GM19099 (cell line): ENCODE measurements around the gene WDR75.

ENCODE experiments used
- POLR2A ChIP-seq: IDR thresholded peaks from 3 replicates; pipeline ENCODE4 v1.6.1; 2011; ENCODE audit warnings: low read depth; ENCODE audit not compliant: insufficient read length; ENCODE audit errors: extremely low read depth

WDR75 gene

DNA sequence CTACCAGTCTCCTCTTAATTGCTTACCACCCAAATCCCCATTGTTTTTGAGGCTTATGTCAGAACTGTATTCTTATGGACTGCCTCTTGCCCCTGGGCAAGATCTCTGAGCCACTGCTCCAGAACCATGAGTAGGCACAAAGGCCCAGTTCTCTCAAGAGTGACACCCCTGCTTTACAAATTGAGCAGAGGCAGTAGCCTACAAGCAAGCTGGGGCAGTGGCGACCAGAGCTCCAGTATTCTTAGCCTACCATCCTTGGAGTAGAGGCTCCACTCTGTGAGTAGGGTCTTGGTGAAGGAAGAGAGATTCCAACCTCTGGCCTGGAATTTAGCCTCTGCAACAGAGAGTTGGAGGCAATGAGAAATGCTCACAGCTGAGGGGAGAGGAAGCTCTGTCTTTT lies 36.5 kb downstream of the WDR75 start:
- TF ChIP-seq POLR2A, result no peak

DNA sequence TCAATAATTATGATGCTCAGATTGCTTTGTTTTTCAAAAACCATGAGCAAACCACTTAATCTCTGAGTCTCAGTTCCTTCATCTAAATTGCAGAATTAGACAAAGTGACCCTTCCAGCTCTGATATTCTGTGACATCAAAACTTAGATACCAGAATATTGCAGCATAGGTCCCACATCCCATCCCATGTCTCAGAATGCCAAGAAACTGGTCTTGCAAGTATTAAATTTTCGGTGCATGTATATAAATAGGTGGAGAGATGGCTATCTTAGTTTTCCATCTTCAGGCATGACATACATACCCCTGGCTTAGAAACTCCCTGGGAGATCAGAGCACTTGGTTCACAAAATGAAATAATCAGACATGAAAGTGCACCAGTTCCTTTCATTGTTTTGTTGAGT lies 39.8 kb downstream of the WDR75 start:
- no peak for TF ChIP-seq POLR2A

DNA sequence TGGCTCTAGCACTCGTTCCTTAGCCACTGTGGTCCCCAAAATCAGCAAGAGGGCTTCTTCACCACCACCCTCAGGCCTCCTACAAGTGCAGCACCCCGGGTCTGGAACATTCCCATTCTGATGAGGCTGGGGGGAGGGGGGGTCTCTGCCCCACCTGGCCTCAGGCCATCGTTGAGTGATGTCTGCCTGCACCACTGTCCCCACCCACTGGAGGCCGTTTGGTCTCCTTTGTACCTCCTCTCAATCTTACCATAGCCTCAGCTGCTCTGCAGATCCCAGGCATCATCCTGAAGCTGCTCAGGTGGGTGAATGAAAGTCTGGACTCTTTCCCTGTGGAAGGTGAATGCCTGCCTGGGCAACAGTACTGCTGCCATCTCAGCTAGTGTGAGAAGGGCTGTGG lies 42.3 kb downstream of the WDR75 start:
- TF ChIP-seq POLR2A, result no peak

DNA sequence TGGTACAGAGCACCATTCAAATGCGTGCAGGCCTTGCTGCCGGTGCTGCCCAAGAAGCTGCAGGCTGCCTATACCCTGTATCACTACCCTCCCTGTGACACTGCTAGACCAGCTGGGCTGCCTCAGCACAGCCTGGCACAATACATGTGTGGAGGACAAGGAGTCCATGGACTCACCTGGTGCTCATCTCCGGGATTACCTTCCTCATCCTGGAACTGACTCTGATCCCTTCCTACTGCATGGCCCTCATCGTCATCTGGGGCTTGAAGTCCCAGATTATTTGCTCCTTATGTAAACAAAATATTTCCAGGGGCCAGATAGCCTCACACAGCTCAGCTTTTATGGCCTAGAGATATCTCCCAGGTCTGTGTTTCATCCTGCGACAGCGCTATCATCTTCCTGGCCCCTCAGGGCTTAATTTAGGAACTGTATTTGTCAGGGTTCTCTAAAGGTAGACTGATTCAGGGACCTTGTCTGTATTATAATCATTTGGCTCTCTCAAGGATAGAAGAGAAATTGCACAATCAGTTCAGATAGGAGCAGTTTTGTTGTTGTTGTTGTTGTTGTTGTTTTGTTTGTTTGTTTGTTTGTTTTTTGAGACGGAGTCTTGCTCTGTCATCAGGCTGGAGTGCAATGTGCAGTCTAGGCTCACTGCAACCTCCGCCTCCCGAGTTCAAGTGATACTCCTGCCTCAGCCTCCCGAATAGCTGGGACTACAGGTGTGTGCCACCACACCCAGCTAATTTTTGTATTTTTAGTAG lies 42.9 kb downstream of the WDR75 start:
- TF ChIP-seq POLR2A, result no peak

DNA sequence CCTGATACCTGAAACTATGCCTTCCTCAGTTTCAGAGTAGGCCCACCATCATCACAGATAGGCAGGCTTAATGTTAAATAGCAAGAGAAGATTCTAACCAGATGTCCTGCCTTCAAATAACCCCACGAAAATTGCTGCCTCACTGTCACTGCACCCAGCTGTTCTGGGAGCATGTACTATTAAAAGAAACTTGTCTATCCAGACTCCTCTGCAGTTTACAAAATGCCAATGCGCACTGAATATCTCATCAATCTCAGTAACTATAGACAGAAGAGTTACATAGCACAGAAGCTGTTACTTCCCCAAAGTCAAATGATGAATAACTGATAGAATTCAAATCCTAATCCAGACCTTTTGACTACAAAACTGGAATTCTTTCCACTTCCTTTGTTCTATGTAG lies 43.9 kb downstream of the WDR75 start:
- TF ChIP-seq POLR2A, result no peak

DNA sequence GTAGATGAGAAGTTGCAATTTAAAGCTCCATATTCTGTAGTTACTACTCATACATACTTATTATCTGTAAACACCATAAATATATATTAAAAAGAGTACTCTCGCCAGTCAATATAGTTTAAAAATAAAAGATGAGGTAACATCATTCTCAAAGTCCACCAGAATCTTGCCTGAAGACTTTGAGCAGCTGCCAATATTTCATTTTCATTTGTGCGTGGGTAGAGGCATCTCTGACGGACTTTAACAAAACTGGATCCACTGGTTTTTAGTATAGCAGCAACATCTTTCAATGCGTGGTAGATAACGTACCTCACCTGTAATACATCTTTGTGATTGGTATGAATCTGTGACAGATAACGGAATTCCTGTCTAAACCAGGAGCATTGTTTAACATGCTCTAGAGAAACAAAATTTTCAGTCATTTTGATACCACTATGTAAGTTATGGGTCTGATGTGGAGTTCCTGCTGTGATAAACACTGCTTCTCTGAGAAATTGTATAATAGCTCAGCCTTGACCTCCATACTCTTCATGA lies 45.0 kb downstream of the WDR75 start:
- no peak for TF ChIP-seq POLR2A

DNA sequence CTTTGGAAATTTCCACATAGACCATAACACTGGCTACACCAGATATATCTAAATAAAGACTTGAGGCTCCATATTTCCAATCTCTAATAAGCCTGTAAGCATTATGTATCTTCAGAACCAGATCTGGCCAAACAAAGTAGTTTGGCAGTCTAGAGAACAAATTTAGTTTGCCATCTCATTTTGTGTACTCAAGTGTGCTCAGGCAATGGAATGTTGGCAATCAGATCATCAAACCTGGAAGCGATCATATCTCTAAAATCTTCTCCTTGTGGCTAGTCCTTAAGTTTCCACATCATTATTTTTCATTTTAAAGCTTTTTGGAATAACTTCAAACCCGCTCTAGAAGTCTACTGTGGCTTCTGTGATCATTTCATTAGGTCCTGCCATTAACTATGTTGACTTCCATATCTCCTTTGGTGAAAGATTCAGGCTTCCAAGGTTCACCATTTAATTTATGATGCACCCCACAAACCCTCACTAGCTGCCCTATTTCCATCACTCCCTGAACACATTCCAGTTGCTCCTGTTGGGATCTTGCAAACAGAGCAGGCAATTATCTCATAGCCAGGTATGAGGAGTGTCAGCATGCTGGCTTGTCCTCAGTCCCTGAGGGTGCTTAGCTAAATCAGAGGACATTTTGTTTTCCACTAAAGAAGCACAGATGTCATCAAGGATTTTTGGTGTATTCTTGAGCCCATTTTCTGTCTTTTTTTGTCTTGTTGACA lies 46.2 kb downstream of the WDR75 start:
- TF ChIP-seq POLR2A, result no peak

DNA sequence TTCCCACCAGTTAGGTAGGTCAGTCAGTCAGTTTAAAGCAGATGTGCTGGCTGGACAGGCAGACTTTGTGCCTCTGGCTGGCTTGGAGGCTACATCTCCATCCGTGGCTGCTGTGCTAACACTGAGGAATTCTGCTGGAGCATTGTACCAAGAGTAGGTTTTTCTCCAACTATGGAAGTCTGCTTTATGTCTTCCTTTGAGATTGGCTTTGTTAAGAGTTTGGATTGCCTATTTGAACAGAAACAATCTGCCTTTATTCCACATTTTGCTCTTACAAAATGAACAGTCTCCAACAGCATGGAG lies 46.7 kb downstream of the WDR75 start:
- no peak for TF ChIP-seq POLR2A

DNA sequence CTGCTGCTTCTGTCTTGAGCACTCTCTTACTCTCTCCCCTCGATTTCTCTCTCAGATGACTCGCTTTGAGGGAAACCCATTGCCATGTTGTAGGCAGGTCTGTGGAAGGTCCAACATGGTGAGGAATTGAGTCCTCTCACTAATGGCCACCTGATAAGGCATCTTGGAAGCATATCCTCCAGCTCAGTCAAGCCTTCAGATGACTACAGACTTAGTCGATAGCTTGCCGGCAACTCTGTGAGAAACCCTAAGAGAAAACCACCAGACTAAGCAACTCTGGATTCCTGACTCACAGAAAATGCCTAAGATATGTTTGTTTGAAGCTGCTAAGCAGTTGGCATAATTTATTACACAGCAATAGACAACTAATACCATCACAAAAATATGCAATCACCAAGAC lies 51.2 kb downstream of the WDR75 start:
- no peak for TF ChIP-seq POLR2A

DNA sequence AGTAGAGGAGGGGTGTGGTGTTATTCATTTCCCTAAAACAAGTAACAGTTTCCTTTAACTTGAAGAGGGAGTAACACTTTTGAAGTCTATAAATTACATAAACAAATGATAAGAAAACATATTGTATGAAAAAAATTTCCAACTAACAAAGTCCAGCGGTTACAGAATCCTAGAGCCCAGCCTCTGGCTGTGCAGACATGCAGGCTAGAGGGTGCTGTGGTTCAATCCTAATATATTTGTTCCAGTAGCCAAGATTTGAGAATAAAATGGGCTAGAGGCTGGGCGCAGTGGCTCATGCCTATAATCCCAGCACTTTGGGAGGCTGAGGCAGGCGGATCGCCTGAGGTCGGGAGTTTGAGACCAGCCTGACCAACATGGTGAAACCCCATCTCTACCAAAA lies 56.9 kb downstream of the WDR75 start:
- no peak for TF ChIP-seq POLR2A

DNA sequence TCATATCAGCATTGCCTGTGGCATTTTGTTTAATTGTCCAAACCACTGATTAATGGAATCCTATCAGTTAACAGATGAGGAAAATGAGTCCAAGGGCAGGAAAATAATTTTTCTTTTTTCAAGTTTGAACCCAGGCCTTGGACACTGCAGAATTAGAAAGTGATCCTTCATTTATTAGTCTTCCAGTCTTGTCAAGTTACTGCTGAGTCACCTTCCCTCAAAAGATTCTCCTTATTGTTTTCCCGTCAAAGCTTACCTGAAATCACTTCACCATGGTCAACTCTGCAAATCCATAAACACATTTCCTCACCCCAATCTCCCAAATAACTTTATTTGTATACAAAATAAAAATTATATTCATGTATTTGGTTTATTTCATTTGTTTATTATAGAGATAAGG lies 57.9 kb downstream of the WDR75 start:
- TF ChIP-seq POLR2A, result no peak

DNA sequence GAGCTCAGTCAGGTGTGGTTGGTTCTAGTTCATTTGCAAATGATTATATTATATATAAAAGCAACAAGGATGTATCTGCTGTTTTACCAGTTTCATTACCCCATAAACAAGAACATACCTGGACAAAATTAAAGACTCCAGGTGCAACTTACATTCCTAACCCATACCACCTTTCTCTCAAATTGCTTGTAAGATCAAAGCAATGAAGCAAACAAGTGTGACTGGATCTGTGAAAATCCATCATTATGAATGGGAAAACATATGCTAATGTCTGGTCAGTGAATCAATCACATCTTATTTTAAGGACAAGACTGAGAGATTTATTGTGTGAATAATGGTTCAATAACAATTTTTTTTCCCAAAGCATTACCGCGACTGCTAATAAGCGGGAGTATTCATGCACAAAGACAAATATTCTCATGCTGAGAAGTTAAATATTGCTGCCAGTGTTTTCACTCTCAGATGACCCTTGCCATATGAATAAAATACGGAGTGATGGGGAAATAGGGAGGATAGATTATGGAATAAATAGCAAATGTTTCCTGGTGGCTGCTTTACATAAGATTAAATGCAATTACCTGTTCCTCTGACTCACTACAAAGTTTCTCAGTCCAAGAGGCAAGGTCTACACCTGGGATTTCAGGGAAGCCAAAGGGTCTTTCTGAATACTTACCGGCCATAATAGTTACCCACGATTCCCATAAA lies 59.3 kb downstream of the WDR75 start:
- TF ChIP-seq POLR2A, result no peak

DNA sequence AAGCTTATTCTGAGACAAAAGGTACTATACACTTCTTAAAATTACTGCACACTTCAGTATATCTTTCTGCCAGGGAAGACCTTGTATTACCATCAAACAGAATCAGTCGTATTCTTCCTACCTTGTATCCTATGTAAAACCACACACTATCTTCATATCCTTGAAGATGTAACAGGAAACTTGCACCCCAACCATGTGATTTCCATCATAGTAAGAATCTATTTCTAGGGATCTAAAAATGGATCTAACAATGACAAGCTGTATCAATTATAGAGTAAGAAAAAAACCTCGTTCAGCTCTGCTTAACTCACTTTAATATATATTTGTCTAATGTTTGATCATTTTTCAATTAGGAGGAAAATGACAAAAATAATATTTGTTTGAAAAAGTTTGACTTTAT lies 60.2 kb downstream of the WDR75 start:
- no peak for TF ChIP-seq POLR2A

DNA sequence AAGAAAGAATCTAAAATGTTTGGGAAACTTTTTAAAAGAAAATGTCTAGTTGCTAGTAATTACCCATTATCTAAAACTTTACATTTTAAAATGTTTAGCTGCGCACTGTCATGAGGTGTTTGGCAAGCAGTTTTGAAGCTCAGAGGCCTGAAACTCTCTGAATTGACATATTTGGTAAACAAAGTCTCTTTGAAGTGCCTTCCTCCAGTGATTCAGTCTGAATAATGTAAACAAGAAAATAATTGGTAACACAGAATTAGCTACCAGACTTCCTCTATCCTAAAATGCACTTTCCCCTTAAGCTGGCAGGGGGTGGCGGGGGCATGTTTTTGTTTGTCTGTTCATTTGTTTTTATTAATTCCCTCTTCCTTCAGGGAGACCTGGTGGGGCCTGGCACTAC lies 61.4 kb downstream of the WDR75 start:
- no peak for TF ChIP-seq POLR2A

DNA sequence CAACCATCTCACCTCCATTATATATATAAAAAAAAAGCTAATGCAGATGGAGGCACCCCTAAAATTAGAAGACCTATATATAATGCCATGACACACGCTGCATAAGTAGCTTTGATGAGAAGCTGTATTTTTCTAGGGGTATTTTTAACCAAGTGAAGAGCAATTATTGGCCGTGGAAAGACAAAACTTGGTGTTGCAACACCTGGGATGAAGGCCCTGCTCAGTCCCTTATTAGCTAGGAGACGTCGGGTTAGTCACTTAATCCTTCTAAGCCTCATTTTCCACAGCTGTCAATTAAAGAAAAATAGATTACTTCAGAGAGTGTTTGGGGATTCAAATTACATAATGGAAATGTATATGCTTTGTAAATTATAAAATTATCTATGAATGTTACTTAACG lies 63.0 kb downstream of the WDR75 start:
- no peak for TF ChIP-seq POLR2A

DNA sequence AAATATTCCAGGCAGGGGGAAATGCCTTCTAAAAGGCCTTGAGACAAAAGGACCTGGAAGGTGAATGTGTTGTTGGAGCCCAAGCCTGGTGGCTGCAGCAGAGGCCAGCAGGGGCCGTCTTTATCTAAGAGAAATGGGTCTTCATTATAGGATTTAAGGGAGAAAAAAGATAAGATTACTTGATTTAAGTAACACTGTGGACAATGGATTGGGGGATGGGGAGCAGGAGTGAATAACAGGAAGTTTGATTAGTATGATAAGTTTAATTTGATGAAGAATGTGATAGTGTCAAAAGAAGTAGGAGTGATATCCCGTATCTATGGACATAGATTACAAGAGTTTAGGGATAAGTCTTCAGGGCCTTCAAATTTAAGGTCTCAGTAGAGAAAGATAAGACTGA lies 64.2 kb downstream of the WDR75 start:
- TF ChIP-seq POLR2A, result no peak

DNA sequence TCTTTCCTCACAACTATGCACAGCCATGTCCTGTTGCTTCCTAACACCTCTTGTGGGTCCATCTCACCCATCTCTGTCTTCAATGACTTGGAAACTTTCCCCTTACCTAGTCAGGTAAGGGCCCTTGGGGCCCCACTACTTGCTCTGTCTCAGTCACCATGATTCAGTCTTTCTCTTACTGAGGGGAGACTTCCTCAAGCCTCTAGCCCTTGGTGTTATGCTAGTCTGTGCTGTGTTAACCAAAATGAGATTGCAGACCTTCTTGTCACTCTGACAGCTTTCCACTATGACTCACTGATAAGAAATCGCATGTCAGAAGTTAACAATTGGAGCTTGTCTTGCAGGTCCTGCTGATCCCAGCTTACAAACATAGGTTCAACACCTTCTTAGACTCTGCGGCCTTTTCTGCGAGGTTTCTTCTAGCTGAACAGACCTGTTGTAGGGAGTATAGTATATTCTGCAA lies 65.3 kb downstream of the WDR75 start:
- TF ChIP-seq POLR2A, result no peak
